ENCODE results near the gene TOM1L2.

Gene TOM1L2

GRCh38 chr17:17892731-17893130 is 79.5 kb downstream of the TOM1L2 start:
- DNase-seq: no peak

DNA sequence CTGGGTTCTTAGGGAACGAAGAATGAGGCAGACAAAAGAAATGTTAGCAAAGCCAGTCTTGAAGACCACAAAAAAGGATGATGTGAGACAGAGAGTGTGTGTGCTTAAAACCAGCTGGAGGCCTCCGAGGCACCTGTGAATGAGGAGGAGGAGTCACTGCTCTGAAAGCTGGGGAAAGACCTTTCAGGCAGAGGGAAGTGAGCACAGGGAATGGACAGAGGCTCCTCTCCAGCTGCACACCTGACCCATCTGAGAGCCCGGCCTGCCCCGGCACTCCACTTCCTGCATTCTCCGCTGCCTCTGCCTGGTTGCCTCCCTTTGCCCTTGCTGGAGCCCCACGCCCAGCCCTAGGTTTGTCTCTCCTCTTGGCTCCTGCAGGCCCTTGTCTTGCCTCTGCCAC is 80.2 kb downstream of the TOM1L2 start:
- no peak for DNase-seq

DNA sequence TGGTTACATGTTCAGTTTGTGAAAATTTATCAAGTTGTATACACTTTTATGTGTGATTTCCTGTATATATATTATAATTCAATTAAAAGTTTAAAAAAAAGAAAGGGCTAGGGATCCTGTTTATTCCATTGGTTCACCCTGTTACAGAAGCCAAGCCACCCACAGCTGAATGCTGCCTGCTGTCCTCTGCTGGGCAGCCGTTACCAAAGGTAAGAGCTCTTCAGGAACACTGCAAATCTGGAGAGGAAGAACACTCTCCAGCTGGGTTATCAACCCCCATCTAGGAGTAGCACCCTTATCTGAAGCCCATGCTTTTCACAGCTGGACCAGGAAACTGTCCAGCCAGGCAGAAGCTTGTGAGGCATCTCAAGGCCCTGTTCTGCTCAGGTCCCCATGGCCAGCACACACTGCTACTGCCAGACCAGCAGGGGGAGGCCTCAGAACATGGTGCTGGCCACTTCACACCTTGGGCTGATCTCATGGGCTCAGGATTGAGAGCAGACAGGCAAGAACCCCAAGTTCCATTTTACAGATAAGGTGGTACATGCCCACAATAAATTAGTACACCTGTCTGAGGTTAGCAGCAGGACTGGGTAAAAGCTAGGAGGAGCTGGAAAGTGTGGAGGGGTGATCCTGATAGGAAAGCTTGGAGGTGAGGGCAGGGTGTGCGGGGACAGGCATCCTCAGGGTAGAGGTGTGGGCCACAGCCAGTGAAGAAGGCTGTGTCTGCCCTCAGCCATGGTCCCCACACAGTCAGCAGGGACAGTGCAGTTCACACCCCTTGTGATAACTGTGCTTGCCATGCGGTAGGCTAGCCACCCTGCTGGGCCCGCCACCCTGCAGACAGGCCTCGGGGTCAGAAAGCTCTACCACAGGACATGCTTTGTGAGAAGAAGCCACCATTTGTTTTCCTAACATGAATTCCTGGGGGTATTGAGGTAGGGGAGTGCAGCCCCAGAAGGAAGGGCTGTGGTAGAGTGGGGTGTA is 81.1 kb downstream of the TOM1L2 start:
- peak; percentile 32 for DNase-seq

- no peak for DNase-seq
These were observed 82.3 kb downstream of the TOM1L2 start for GRCh38 chr17:17889922-17890321.

- no peak for DNase-seq
These were observed 83.4 kb downstream of the TOM1L2 start for GRCh38 chr17:17888821-17889220.

DNA sequence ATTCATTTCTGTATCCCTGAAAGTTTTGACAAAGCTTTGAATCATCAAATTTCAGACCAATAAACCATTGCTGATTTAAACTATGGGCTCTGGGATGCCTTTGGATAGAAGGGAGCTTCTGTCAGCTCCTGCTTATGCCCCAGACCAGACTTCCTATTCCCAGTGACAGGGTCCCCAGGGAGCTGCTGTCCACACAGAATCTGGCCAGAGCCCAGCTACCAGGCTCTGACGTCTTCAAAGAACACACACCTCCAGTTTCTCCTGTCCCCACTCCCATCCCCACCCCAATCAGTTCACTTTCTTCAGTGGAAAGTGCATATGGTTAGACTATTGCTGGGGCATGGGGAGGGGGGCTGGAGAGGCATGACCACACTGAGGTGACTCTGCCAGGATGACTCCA is 83.8 kb downstream of the TOM1L2 start:
- DNase-seq: no peak

- no peak for DNase-seq
These were observed 84.4 kb downstream of the TOM1L2 start for GRCh38 chr17:17887752-17888304.

DNA sequence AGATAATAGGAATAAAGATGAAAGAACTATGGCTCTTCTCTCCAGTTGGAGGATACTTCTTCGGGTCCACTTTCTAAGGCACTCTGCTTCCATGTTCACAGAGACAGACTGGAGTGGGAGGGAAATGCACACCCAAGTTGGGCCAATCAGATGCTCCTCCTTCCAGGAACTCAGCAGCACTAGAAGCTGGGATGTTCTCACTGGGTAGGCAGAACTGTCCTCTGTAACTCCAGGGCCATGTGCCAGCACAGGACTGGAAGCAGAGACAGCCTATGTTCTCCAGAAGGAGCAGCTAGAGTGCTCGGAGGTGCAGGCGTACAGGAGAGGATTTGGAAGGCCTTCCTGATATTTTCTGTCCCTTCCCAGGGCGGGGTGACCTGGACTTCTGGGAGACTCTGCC is 85.5 kb downstream of the TOM1L2 start:
- no peak for DNase-seq

- DNase-seq: no peak
These were observed 86.0 kb downstream of the TOM1L2 start for GRCh38 chr17:17886226-17886625.

- no peak for DNase-seq
These were observed 87.5 kb downstream of the TOM1L2 start for GRCh38 chr17:17884391-17885357.

- no peak for DNase-seq
These were observed 88.4 kb downstream of the TOM1L2 start for GRCh38 chr17:17883801-17884200.

DNA sequence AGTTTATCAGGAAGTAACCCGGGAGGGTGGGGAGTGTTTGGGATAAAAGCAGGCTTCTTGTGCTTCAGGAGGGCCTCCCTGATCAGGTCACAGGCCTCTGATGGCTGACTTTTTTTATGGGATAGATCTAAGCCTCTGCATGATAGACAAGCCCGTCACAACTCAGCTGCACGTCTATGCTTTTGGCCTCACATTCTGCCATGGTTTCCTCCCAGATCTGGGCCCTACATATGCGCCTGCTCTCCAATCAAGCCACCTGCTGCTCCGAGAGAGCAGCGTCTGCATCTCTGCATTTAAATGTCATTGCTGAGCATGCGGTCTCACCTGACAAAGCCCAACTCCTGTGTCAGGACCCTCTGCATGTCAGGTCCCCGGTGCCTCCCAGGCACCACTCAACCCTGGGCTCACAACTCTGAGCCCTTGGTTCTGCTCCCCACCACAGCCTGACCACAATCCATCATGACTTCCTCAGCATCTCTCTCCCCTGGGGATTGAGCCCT is 90.1 kb downstream of the TOM1L2 start:
- no peak for DNase-seq

DNA sequence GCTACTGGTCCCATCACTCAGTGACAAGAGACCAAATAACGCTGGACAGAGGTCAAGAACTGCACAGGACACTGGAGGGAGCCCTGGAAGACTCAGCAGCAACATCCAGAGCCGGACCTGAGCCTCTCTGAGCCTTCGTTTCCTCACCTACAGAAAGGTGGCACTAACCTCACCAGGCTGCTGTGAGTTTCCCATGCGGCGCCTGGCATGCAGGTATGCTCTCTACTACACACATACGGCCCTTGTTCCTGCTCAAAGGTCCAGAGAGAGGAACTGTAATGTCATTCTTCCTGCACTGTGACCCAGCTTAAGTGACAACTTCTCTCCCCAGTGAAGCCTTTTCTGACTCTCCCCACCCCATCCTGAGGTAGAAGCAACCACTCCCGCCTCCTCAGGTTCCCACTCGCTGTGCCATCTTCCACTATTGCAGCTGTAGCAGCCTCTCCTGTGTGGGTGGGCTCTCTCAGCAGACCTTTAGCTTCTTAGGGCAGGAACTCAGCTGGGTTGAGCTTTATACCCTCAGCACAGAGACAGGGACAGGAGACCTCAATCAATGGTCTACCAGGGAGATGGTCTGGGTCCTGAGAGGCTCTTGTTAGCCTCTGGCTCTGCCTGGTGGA is 91.5 kb downstream of the TOM1L2 start:
- no peak for DNase-seq

DNA sequence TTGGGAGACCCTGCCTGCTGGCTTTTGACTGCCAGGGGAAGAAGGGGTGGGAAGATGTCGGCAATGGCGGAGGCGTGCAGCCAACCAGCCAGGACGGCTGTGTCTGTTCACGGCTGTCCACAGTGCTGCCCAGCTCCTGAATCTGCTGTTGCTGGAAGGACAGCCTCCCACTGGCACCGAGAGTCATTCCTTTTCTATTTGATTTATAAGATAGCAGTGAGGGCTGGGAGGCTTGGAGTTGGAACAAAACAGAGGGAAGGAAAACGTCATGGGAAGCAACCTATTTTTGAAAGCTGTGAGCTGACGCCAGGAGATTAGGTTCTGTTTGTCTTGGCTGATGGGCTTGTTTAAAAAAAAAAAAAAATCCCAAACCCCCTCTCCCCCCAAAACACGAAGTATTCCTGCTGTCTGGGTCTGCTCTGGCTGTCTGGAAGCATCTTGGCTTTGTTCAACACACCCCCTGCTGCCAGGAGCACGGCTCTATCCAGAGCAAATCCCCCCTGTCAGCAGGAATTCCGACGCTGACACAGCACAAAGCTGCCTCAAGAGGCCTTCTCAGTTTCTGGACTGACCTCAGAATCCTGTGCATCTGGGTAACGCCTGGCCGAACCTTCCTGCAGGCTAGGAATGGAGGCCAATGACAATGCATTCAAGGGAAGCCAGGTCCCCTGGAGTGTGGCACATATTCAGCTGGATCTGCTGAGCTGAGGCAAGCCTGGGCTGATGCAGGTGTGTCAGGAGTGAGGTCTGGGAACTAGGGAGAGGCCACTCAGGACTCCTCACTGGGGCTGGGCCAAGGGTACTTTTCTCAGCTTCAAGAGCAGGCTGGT is 94.5 kb downstream of the TOM1L2 start:
- DNase-seq: no peak

- DNase-seq: no peak
These were observed 95.2 kb downstream of the TOM1L2 start for GRCh38 chr17:17876959-17877528.

- DNase-seq: peak; percentile 61
These were observed 97.7 kb downstream of the TOM1L2 start for GRCh38 chr17:17874478-17874877.

GRCh38 chr17:17873450-17873991 is 98.7 kb downstream of the TOM1L2 start:
- no peak for DNase-seq

DNA sequence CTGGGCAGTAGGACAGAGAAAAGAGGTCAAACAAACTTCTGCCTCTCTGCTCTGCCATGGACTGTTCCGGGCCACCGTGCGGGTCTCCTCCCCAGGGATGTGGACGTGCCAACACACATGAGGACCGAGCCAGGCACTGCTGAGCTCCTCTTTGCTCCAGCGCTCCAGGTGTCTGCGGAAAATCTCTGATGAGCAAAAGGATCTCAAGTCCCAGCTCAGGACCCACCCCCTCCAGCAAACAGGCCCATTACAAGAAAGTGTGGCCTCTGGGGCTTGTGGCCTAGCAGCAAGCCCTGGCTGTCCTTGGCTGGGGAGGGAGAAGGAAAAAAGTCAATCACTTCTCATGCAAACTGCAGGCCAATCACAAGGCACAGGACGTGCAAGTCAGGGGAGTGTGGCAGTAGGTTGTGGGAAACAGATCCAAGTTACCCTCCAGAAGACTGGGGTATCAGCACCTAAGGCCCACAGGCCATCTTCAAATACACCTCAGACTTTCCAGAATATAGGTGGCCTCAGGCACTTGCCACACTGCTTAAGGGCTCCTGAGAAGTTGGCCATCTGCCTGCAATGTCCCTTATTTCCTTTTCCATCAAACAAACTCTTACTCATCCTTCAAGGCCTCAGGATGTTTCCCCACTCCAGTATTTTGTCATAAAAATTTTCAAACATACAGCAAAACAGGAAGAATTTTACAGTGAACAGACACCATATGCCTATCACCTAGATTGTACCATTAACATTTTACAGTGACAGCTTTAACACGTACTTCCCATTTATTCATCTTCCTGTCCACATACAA is 99.5 kb downstream of the TOM1L2 start:
- DNase-seq: no peak

DNA sequence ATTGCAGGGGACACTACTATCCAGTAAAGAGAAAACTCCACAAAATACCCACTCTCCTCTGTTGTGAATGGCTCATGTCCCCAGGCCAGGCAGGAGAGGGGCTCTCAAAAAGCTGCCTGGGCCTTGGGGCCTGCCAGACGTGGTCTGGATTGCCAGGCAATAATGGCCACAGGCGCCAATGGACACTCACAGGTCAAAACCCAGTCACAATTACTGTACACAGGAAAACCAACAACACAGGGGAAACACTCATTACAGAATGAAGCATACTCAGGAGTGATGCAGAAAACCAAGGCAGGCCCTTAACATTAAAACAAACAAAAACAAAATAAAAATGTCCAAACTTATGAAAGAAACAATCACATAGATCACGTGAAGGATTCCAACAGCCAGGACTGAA is 100.3 kb downstream of the TOM1L2 start:
- no peak for DNase-seq

DNA sequence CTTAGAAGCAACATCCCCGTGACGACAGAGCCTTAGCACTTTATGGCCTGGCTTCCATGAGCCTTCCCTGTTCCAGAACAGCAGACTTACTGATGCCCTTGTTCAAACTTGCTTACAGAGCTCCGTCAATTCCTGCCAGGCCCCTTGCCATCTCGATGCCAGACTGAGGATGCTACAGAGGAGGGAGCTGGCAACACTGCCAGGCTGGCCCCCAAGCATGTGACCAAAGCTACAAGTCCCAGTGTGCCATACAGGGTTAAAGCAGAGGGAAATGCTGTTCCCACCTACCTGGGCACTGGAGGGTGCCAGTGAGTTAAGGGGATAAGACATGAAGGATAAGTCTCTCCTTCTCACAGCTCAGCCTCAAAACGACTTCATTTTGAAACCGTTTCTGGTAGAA is 102.0 kb downstream of the TOM1L2 start:
- no peak for DNase-seq
